Daoy (cell line): Measurements from ENCODE around the gene SLC7A6OS. TPM values are rescaled to one million over a fixed set of nuclear protein-coding genes. Genes with fewer than 3 reads are reported as not detected.
"Not testable (repeated sequence)": the region's sequence is repeated elsewhere in the genome, so short reads cannot be mapped to it uniquely, and the experiment has no call there.

Experiments used
- DNase-seq: peaks from one replicate; pipeline ENCODE4 v3.0.0-alpha.2; 2015; ENCODE audit warnings: low read depth
- total RNA-seq: library from RNA; depleted of rRNA; stranded (reverse); fragments of >200 nt; shearing (Covaris generic); gene quantifications from 2 replicates; pipeline ENCODE4 v1.2.3, GENCODE V29; 2014

Gene SLC7A6OS
- total RNA-seq, 1 experiment from 2014 or later = 6.6 TPM

GRCh38 chr16:68298907-68299561 is 11.7 kb downstream of the SLC7A6OS start:
- no peak for DNase-seq

- DNase-seq = no peak
Observed at GRCh38 chr16:68298312-68298711, 12.4 kb downstream of the SLC7A6OS start.

- no peak for DNase-seq
Observed at GRCh38 chr16:68297908-68298307, 12.8 kb downstream of the SLC7A6OS start.

- DNase-seq = no peak
Observed at GRCh38 chr16:68296693-68297092, 14.1 kb downstream of the SLC7A6OS start.

GRCh38 chr16:68296291-68296690 is 14.5 kb downstream of the SLC7A6OS start:
- DNase-seq = no peak

- DNase-seq = no peak
Observed at GRCh38 chr16:68292425-68292824, 18.3 kb downstream of the SLC7A6OS start.

- no peak for DNase-seq
Observed at GRCh38 chr16:68291227-68291626, 19.5 kb downstream of the SLC7A6OS start.

- DNase-seq = no peak
Observed at GRCh38 chr16:68290450-68290849, 20.3 kb downstream of the SLC7A6OS start.

- DNase-seq = no peak
Observed at GRCh38 chr16:68289621-68290329, 21.0 kb downstream of the SLC7A6OS start.

GRCh38 chr16:68289202-68289601 is 21.5 kb downstream of the SLC7A6OS start:
- no peak for DNase-seq

- DNase-seq = not testable (repeated sequence)
Observed at GRCh38 chr16:68288796-68289195, 21.9 kb downstream of the SLC7A6OS start.

- DNase-seq = no peak
Observed at GRCh38 chr16:68288252-68288650, 22.5 kb downstream of the SLC7A6OS start.

- DNase-seq = peak; percentile 58
Observed at GRCh38 chr16:68287276-68288251, 23.2 kb downstream of the SLC7A6OS start.

- no peak for DNase-seq
Observed at GRCh38 chr16:68286153-68287074, 24.3 kb downstream of the SLC7A6OS start.

- no peak for DNase-seq
Observed at GRCh38 chr16:68285683-68286082, 25.1 kb downstream of the SLC7A6OS start.

GRCh38 chr16:68284847-68285246 is 25.9 kb downstream of the SLC7A6OS start:
- no peak for DNase-seq

GRCh38 chr16:68283801-68284598 is 26.7 kb downstream of the SLC7A6OS start:
- DNase-seq = no peak

- DNase-seq = no peak
Observed at GRCh38 chr16:68283346-68283745, 27.4 kb downstream of the SLC7A6OS start.

- no peak for DNase-seq
Observed at GRCh38 chr16:68282064-68282452, 28.7 kb downstream of the SLC7A6OS start.

GRCh38 chr16:68281368-68282063 is 29.2 kb downstream of the SLC7A6OS start:
- DNase-seq = no peak
